GM18520 (cell line): ENCODE measurements around the gene MAP7.

Experiments used
- ATAC-seq: cut with Tn5 transposase; IDR thresholded peaks from one replicate; pipeline ENCODE4 v1.9.1; 2021; ENCODE audit not compliant: unreplicated experiment

MAP7 gene

DNA sequence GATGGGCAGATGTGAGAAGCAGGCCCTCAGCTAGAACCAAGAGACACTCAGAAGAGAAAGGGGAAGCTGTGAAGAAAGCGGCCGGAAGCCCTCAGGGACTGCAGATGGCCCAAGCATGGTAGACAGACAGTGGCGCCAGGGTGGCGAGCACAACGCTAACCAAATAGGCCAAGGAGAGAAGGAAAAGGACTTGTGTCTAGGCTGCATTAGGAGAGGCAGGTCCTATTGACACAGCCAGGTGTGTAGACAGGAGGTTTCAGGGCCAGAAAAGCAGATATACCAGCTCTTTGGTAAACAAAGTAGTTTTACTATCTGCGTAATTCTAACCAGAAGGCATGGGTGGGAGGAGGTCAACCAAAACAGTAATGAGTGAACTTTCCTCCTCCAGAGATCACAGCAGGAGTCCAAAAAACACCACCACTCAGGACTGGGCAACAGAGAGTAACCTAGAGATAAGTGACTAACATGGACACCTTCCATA lies 15.8 kb upstream of the MAP7 start:
- ATAC-seq, result no peak

DNA sequence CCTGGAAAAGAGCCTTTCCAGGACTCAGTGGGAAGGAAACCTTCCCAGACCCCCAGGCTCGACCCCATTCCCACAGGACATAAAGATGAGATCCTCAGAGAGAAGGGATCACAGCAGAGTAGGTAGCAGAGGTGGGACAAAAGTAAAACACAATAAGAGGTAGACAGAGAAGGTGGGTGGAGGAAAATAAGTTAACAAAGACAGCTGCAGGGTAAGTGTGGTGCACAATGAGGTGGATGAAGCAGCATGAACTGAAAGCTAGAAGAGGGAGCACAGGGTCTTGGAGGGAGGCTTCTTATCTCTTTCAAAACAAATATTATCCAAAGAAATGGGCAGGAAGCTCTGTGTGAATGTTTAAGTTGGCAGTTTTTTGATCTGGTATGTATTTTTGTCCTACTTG lies 14.0 kb upstream of the MAP7 start:
- ATAC-seq, result no peak

DNA sequence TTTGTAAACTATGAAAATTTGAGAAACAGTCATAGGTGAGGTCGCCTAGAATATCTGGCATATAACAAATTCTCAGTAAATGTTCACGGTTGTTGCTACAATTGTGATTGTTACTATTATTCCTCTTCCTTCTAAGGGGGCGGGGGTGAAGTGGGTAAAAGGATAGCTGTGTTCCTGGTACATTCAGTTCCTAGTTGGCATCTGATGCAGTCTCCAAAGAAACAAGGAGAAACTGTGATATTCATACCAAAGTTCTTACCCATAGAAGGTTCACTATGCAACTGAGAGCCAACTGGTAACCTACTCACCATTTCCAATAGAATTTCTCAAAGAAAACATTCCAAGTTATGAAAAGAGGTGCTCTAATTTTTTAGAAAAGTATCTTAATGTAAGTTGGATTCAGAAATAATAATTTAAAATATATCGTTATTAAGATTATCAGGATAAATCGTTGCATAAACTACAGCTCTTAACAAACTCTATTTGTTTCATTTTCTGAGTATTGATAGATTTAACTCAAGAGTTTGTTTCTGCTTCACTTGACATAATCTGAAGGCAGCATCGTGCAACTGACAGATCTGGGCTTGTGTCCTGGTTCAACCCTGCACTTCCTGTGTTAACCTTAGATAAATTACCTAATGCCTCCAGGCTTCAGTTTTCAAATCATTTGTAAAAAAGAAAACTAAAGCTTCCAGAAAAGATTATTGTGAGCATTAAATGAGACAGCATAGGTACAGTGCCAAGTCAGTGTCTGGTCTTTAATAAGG lies 13.3 kb upstream of the MAP7 start:
- ATAC-seq, result no peak

- ATAC-seq, result no peak
These were observed 12.0 kb upstream of the MAP7 start for GRCh38 chr6:136562211-136562610.

DNA sequence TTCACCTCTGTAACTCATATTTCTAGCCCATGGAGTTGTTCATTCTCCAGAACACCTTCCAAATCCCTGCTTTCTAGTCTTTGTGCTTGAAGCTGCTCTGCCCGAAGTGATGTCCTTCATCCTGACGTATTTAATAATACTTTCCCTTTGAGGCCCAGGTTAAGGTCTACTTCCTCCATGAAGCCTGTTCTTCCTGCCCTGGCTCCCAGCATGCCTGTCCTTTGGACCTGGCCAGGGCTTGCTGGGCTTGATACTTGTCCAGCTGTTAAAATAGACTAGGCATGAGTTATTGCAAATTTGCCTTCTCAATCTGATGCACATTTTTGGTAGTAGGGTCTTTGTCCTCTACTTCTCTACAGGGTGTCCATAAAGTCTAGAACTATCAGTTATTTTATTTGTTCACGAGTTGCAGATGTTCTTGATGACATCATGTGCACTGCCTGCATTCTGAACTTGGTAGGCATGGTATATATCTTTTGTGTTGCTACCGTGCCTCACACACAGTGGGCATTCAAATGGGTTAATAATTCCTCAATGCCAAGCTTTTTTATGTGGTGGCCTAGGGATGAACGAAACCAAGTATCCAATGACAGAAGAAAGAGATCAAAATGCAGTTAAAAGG lies 3.1 kb upstream of the MAP7 start:
- no peak for ATAC-seq

DNA sequence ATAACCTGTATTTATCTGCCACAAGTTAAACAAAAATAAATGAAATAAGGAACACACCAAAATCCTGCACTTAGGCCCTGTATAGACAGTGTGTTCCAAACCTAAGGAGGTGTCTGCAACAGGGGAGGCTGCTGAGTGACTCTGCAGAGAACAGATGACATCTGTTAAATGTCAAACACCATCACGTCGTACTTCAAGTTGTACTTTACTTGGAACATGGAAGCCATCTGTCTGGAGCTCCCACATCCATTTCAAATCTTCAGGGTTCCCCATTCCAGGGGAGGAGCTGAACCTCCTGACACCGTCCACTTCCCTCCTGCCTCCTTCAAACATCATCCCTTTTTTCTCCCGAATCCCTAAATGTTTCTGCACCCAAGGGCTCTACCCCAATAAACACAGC lies 1.8 kb upstream of the MAP7 start:
- no peak for ATAC-seq

DNA sequence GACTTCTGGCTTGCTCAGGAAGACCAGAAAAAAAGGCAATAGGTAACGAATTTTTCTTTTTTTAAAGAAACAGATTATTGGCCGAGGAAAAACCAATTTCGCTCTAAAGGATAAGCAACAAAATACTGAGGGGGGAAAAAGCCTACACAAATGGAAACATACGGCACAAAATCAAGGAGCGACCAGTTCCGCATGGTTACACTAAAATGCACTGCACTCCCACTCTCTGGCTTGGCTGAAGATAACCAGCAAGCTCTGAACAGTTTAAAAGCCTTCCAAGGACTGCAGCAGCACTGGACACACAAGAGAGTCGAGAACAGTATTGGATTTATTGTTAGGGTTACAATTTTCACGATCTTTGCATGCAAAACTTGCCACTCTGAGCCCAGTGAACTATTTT lies 881 bp upstream of the MAP7 start:
- no peak for ATAC-seq

DNA sequence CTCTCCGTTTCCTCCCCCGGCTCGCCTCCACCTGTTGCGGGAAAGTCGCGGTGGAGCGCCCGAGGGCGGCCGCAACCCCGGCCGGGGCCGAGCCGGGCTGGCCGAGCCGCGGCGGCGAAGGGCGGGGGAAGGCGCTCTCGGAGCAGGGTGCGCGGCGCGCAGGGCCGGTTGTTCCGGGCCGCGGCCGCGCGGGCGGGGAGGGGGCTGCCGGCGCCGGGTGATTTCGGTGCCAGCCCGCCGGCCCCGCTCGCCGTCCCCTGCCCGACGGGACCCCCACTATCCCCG lies 235 bp downstream of the MAP7 start:
- peak; percentile 30 for ATAC-seq

- ATAC-seq, result no peak
These were observed 750 bp downstream of the MAP7 start for GRCh38 chr6:136549300-136550044.

- no peak for ATAC-seq
These were observed 1.5 kb downstream of the MAP7 start for GRCh38 chr6:136548582-136549299.

DNA sequence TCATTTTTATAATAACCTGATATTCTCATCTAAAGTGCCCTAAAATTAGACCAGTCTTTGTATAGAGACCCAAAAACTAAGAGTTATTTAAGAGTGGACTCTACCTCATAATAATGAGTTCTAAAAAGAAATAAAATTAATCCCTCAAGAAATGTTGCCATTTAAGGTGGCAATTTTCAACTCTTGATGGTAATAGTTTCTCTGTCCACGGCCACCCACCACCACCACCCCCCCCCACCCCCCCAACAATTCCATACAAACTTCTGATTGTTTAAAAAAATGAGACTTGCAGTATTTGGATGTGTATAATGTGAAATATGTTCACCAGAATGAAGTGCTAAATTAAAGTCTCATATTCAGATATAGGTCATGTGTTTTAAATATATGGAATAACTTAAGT lies 2.4 kb downstream of the MAP7 start:
- no peak for ATAC-seq

DNA sequence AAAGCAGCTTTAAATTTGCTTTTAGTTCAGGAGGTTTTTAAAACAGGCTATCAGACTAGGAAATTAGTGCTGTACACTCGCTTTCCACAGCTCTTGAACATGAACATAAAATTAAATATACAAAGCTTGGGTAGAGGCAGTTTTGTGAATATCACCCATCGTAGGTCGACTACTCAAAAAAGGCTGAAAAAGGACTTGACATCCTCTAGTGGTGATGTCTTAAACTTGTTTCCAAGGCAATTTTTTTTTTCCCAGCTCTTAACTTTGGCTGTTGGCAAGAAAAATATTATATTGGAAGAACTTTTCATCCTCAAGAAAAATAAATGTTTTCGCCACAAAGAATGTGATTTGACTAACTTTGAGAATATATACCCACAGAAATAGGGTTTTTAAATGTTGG lies 2.9 kb downstream of the MAP7 start:
- no peak for ATAC-seq

GRCh38 chr6:136546331-136546730 lies 3.9 kb downstream of the MAP7 start:
- no peak for ATAC-seq

DNA sequence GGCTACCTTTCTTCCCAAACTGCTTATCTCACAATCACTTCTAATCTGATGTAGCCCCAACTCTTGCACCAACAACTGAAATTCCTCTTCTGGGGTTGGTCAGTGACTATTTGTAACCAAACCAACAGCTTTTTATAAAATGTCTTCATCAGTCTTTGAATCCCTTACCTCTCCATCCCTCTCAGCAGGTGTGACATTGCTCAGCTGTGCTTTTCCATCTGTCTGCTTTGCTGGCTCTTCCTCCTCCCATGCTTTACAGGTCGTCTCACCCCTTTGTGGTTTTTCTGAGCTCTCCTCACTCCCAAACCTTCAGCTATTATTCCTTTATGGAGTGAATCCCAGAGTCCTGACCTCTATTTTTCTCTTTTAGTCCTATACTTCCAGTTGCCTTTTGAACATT lies 5.9 kb downstream of the MAP7 start:
- no peak for ATAC-seq

DNA sequence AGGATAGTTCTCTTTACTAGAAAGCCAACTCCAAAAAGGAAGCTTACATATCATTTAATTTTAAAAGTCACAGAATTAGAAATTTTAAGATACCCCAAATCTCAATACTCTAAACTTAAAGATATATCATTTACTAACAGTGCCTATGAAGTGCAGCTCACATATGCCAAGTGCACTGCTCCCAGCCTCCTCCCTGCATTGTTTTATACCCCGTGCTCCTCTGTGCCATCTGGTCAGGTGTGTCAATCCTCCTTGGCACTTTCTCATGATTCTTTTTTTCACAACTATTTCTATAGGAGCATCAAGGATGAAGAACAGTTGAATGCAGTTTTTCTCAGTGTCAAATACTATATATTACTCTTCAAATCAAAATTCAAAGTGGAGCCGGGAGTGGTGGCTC lies 8.8 kb downstream of the MAP7 start:
- no peak for ATAC-seq

DNA sequence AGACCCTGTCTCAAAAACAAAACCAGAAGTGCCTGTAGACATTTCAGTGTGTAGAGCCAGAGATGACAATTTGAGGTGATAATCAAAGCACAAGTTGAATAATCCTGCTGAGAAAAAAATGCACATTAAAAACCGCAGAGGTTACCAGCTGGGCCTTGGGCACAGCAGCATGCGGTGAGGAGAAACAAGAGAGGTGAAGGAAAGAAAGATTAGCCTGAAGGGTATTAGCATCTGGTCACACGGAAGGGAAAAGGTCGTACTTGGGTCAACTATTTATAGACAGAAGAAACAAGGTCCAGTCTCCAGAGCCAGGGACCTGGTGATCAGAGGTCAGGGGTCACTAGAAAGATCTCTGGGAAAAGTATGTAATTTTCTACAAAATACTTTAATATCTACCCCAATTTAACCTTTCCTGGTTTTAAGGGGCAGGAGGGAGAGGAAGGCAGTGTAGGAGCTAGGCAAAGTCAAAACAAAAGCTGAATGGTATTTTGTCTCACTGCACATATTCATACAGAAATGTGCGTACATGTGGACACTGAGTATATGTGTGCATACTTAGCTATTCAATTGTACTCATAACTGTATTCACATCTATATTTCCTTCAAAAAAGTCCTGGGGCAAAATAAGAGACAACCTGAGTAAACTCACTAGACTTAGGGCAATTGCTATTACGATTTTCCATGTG lies 10.1 kb downstream of the MAP7 start:
- ATAC-seq, result no peak

GRCh38 chr6:136538836-136539235 lies 11.4 kb downstream of the MAP7 start:
- no peak for ATAC-seq

DNA sequence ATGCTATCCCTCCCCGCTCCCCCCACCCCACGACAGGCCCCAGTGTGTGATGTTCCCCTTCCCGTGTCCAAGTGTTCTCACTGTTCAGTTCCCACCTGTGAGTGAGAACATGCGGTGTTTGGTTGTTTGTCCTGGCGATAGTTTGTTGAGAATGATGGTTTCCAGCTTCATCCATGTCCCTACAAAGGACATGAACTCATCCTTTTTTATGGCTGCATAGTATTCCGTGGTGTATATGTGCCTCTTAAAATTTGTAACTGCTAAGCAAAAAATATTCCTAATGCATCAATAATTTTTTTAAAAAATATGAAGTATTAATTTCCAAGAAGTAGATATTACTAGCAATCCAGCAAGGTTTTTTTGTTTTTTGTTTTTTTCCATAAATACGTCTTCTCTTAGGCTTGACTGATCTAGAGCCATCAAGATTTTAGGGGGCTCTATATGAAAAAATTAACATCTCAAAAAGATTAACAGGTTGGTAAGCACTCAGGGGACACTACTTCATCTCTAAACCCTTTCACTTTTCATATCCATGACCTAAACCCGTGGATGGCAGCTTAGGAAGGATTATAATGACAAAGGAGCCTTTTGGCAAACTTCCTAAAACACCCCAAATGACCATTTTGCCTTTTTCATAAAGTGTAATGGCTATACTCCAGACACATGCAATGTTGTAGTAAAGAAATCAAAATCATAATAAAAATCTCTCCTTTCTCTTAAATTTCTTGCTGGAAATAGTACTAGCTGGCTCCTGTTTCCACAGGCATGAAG lies 14.2 kb downstream of the MAP7 start:
- ATAC-seq, result no peak

DNA sequence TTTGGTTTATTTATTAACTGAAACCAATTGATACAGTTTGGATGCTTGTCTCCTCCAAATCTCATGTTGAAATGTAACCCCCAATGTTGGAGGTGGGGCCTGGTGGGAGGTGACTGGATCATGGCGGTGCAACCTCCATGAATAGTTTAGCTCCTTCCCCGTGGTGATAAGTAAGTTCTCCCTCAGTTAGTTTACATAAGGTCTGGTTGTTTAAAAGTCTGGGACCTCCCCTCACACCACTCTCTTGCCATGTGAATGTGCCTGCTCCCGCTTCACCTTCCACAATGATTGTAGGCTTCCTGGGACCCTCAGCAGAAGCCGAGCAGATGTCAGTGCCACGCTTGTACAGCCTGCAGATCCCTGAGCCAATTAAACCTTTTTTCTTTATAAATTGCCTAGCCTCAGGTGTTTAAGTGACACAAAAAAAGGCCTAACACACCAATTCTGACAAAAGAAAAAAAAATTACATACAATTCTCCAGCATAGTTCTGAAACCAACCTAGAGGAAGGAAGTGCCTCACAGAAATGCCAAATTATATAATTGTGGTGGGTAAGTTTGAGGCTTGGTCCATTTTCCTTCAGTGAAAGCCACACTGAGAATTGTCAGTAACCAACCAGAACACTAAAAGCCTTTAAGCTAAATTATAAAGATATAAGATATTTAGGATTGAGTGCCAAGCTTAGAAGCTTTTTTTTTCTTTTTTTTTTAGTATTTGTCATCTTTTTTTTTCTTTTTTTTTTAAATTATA lies 15.0 kb downstream of the MAP7 start:
- no peak for ATAC-seq

GRCh38 chr6:136534268-136534667 lies 16.0 kb downstream of the MAP7 start:
- ATAC-seq, result no peak
